Suprapubic skin (tissue), 4 donors: ENCODE data around the gene ALG12.

Experiments
- POLR2A ChIP-seq, 2 donors: fragments of 450-650 bp; IDR thresholded peaks; one replicate each; pipeline ENCODE4 v1.6.1; 2017; ENCODE audit warnings: antibody characterized with exemption in 2 of 2, mild to moderate bottlenecking in 2 of 2, moderate library complexity in 2 of 2
- POLR2AphosphoS5 ChIP-seq, 3 donors: sonication (generic); formaldehyde crosslinking; IDR thresholded peaks; one replicate each; pipeline ENCODE4 v1.6.1; 2017; ENCODE audit warnings: antibody characterized with exemption in 3 of 3
- TF ChIP-seq, protein P1 (sequence below), 2 donors: fragments of 200-600 bp in 1 of 2; fragments of 450-650 bp in 1 of 2; sonication (generic) in 1 of 2; IDR thresholded peaks; one replicate each; pipeline ENCODE4 v1.5.1; 2016 to 2019; ENCODE audit warnings: antibody characterized with exemption in 2 of 2, mild to moderate bottlenecking in 1 of 2, moderate library complexity in 1 of 2

DNA sequence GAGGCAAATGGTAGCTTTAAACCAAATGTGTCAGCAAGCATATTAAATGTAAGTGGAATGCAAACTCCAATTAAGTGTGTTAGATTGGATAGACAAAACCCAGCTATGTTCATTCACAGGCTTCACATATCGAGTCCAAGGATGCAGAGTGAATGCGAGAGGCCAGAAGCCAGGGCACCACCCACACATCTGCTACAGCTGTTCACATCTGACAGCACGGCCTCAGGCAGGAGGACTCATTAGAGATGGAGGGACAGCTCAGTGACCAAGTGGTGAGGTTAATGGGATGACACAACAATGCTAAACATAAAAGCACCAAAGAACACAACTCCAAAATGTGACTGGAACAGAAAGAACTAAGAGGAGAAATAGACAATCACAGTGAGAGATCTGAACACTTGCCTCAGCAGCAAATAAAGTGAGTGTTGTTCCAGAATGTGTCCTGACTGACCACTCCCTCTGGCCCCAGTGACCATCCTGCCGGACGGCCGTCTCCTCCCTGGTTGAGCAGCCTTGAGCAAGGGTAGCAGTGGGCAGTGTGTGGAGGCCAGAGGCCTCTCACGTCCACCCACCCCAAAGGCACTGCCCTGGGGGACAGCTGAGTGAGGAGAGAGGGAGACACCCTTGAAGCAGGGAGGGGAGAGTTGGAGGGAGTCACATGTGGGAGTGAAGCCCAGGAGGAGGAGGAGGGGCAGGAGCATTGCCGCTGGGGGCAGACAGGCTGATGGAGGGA, 23.8 kb downstream of the ALG12 start:
- TF ChIP-seq POLR2AphosphoS5 (IDR thresholded peaks at IDR 0.05) (no peak), POLR2A (IDR thresholded peaks at IDR 0.05) (no peak)
- TF ChIP-seq, protein P1, sequence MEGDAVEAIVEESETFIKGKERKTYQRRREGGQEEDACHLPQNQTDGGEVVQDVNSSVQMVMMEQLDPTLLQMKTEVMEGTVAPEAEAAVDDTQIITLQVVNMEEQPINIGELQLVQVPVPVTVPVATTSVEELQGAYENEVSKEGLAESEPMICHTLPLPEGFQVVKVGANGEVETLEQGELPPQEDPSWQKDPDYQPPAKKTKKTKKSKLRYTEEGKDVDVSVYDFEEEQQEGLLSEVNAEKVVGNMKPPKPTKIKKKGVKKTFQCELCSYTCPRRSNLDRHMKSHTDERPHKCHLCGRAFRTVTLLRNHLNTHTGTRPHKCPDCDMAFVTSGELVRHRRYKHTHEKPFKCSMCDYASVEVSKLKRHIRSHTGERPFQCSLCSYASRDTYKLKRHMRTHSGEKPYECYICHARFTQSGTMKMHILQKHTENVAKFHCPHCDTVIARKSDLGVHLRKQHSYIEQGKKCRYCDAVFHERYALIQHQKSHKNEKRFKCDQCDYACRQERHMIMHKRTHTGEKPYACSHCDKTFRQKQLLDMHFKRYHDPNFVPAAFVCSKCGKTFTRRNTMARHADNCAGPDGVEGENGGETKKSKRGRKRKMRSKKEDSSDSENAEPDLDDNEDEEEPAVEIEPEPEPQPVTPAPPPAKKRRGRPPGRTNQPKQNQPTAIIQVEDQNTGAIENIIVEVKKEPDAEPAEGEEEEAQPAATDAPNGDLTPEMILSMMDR (IDR thresholded peaks at IDR 0.05) = no peak
